OCI-LY7 (cell line): ENCODE measurements around the gene CCDC192. TPM values are rescaled to one million over a fixed set of nuclear protein-coding genes. Genes with fewer than 3 reads are reported as not detected.

Experiments
- BruUV-seq: library from RNA; stranded (reverse); fragments of 400-500 nt; replicated peaks from 2 replicates; lab custom pipeline; 2021; lab: Mats Ljungman, UMichigan
- CTCF ChIA-PET: fragments of 300-600 bp; sonication (Branson Sonifier 250); formaldehyde crosslinking; loops from one replicate; lab custom pipeline; 2022; ENCODE audit warnings: antibody characterized with exemption; ENCODE audit not compliant: unreplicated experiment; lab: Charles Lee
- POLR2A ChIA-PET: fragments of 300-600 bp; sonication (Branson Sonifier 250); formaldehyde crosslinking; loops from one replicate; lab custom pipeline; 2022; ENCODE audit warnings: antibody characterized with exemption; lab: Charles Lee
- DNase-seq: peaks from one replicate; pipeline ENCODE4 v3.0.0-alpha.2; 2015; ENCODE audit warnings: low spot score
- H2AFZ ChIP-seq: fragments of 200-600 bp; sonication (generic), shearing (Covaris generic); 2 replicates; pipeline ENCODE4 v1.6.1; 2014; ENCODE audit warnings: mild to moderate bottlenecking, antibody characterized with exemption, low read length, moderate library complexity
- H3K27ac ChIP-seq: fragments of 200-600 bp; sonication (generic); 2 replicates; pipeline ENCODE4 v1.5.1; 2014; ENCODE audit warnings: mixed run types, low read depth, mild to moderate bottlenecking, moderate library complexity, low read length, inconsistent platforms; ENCODE audit not compliant: poor library complexity, severe bottlenecking
- H3K36me3 ChIP-seq: fragments of 200-600 bp; sonication (generic); 2 replicates; pipeline ENCODE4 v1.6.1; 2014; ENCODE audit warnings: mild to moderate bottlenecking, antibody characterized with exemption, low read length, moderate library complexity, mixed read lengths; ENCODE audit not compliant: insufficient read depth
- H3K4me1 ChIP-seq: fragments of 200-600 bp; sonication (generic); 2 replicates; pipeline ENCODE4 v1.5.1; 2014; ENCODE audit warnings: mild to moderate bottlenecking, low read length; ENCODE audit not compliant: insufficient read depth, poor library complexity, severe bottlenecking
- H3K4me2 ChIP-seq: fragments of 200-600 bp; sonication (generic); 2 replicates; pipeline ENCODE4 v1.6.1; 2014; ENCODE audit warnings: mild to moderate bottlenecking, low read length
- H3K4me3 ChIP-seq: fragments of 200-600 bp; sonication (generic); 2 replicates; pipeline ENCODE4 v1.5.1; 2014; ENCODE audit warnings: mild to moderate bottlenecking, low read depth, low read length; ENCODE audit not compliant: poor library complexity, severe bottlenecking
- H3K79me2 ChIP-seq: fragments of 200-600 bp; sonication (generic); 2 replicates; pipeline ENCODE4 v1.6.1; 2016; ENCODE audit warnings: low read depth, mild to moderate bottlenecking, low read length, moderate library complexity, mixed read lengths; ENCODE audit not compliant: insufficient read depth
- H3K9me2 ChIP-seq: fragments of 200-600 bp; sonication (generic); 2 replicates; pipeline ENCODE4 v1.6.1; 2016; ENCODE audit warnings: mild to moderate bottlenecking, low read length, mixed read lengths; ENCODE audit not compliant: insufficient read depth
- H3K9me3 ChIP-seq: fragments of 200-600 bp; sonication (generic); 2 replicates; pipeline ENCODE4 v1.6.1; 2014; ENCODE audit warnings: mild to moderate bottlenecking, mixed run types, low read length, mixed read lengths
- H4K20me1 ChIP-seq: fragments of 200-600 bp; sonication (generic); 2 replicates; pipeline ENCODE4 v1.6.1; 2014; ENCODE audit warnings: mild to moderate bottlenecking, antibody characterized with exemption, low read length, moderate library complexity, mixed read lengths; ENCODE audit not compliant: insufficient read depth
- CTCF ChIP-seq: fragments of 200-600 bp; sonication (generic); conservative IDR thresholded peaks from 2 replicates; pipeline ENCODE4 v1.5.1; 2014; ENCODE audit warnings: mild to moderate bottlenecking, antibody characterized with exemption, low read length, moderate library complexity, mixed read lengths
- EZH2phosphoT487 ChIP-seq: fragments of 200-600 bp; sonication (generic); IDR thresholded peaks from 2 replicates; pipeline ENCODE4 v1.6.1; 2018; ENCODE audit warnings: low read depth, borderline replicate concordance, mild to moderate bottlenecking, mixed run types, antibody characterized with exemption, low read length, moderate library complexity, mixed read lengths
- intact Hi-C: fragments of 100-400 bp; cut with micrococcal nuclease; formaldehyde crosslinking; loops from one replicate; pipeline ENCODE4 v1.10.0; 2022; ENCODE audit not compliant: unreplicated experiment
- total RNA-seq, 2 experiments: library from RNA; depleted of rRNA in 1 of 2; stranded (reverse); fragments of >200 nt in 1 of 2; shearing (Covaris generic) in 1 of 2; gene quantifications; 2 replicates each; pipeline ENCODE4 v1.2.3, GENCODE V29; 2014 to 2022

The CCDC192 gene
- total RNA-seq, 2 experiments from 2014 or later: not detected

DNA sequence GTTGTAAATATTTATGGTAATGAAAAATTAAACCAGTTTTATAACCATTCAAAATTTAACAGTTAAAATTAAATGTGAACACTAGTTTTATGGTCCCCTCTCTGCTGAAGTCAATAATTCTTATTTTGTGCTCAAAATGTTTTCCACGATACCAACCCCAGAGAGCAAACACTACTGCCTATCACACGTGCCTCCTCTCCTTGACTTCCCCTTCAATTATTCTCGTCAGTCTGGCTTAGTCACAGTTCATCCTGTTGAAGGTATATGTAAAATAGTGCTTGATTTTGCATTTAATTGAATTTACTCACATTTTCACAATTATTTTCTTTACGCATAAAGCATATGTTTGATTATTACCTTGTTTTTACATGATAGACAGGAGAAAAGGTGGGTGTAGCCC lies 148.8 kb downstream of the CCDC192 start:
- Histone ChIP-seq H4K20me1 (no peaks in the 10 kb centered on the region), H3K4me3 (no peak overlapping the region), H3K4me1 (no peaks in the 10 kb centered on the region), H3K9me3 (no peaks in the 10 kb centered on the region), H3K79me2 (no peaks in the 10 kb centered on the region), H3K4me2 (no peak overlapping the region), H3K27ac (no peak overlapping the region), H3K36me3 (no peaks in the 10 kb centered on the region), H2AFZ (no peak overlapping the region), H3K9me2 (no peaks in the 10 kb centered on the region)
- no TSS peak for BruUV-seq
- intact Hi-C loops: no loop called here
- POLR2A ChIA-PET: no interaction called here
- TF ChIP-seq CTCF: no peak
- TF ChIP-seq EZH2phosphoT487: no peak
- CTCF ChIA-PET: no interaction called here
- no peak for DNase-seq

DNA sequence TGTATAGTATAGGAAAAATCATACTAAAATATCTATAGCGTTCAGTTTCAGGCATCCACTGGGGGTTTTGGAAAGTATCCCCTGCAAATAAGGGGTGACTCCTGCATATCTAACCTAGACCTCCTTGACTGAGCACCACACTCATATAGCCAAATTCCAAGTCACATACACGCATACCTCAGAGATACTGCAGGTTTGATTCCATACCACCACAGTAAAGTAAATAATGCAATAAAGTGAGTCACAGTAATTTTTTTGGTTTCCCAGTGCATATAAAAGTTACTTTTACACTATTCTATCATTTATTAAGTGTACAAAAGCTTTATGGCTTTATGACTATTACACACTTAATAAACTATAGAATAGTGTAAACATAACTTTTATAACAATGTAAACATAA lies 151.3 kb downstream of the CCDC192 start:
- H3K4me1 ChIP-seq: no peaks in the 10 kb centered on the region
- no peak overlapping the region for H3K27ac ChIP-seq
- H3K9me2 ChIP-seq: no peaks in the 10 kb centered on the region
- intact Hi-C loops: no loop called here
- no peaks in the 10 kb centered on the region for H3K79me2 ChIP-seq
- no peaks in the 10 kb centered on the region for H3K9me3 ChIP-seq
- H4K20me1 ChIP-seq: no peaks in the 10 kb centered on the region
- CTCF ChIA-PET: no interaction called here
- BruUV-seq: no TSS peak
- DNase-seq: no peak
- no peaks in the 10 kb centered on the region for H3K36me3 ChIP-seq
- POLR2A ChIA-PET: interaction anchor here (0.6 kb wide), 1 partner anchor 388 kb away, joined by 3 read pairs; no protein-coding TSS in a partner anchor
- H3K4me3 ChIP-seq: no peak overlapping the region
- no peak overlapping the region for H3K4me2 ChIP-seq
- TF ChIP-seq EZH2phosphoT487 (no peak), CTCF (no peak)
- no peak overlapping the region for H2AFZ ChIP-seq

DNA sequence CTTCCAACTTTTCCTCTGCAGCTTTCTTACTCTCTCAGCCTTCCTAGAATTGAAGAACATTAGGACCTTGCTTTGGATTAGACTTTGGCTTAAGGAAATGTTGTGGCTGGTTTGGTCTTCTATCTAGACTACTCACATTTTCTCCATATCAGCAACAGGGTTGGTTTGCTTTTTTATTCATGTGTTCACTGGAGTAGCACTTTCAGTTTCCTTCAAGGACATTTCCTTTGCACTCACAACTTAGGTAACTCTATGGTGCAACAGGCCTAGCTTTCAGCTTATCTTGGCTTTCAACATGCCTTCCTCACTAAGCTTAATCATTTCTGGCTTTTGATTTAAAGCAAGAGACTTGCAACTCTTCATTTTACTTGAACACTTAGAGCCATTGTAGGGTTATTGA lies 153.1 kb downstream of the CCDC192 start:
- Histone ChIP-seq H3K9me3 (no peaks in the 10 kb centered on the region), H3K27ac (no peak overlapping the region), H3K4me1 (no peaks in the 10 kb centered on the region), H4K20me1 (no peaks in the 10 kb centered on the region), H3K79me2 (no peaks in the 10 kb centered on the region), H3K4me2 (no peak overlapping the region), H2AFZ (no peak overlapping the region), H3K9me2 (no peaks in the 10 kb centered on the region), H3K4me3 (no peak overlapping the region), H3K36me3 (no peaks in the 10 kb centered on the region)
- DNase-seq: no peak
- CTCF ChIA-PET: no interaction called here
- no peak for TF ChIP-seq EZH2phosphoT487
- TF ChIP-seq CTCF: no peak
- no TSS peak for BruUV-seq
- intact Hi-C loops: no loop called here
- POLR2A ChIA-PET: interaction anchor here (0.6 to 2.2 kb wide), 2 partner anchors 9 to 69 kb away, joined by 3 to 5 read pairs; no protein-coding TSS in a partner anchor
